Right cardiac atrium (tissue), 5 donors: ENCODE data around the gene PPFIA3. TPM values are rescaled to one million over a fixed set of nuclear protein-coding genes. Genes with fewer than 3 reads are reported as not detected.

Experiments used
- polyA plus RNA-seq: library from polyadenylated mRNA; stranded (reverse); fragments of 200-250 nt; gene quantifications from one replicate; pipeline ENCODE4 v1.2.3, GENCODE V29; 2013
- total RNA-seq, 4 donors: library from RNA; stranded (reverse); fragmentation: NEBNext Ultra II Directional; extraction: Animal tissue kit (Norgen Biotek cat#: 25700); gene quantifications; one replicate each; pipeline ENCODE4 v1.2.1, GENCODE V29; 2021
- donor health status: healthy with polysubstance abuse.
- donor health status: DM: no; HTN: yes; CAD: no.
- donor health status: DM: no; HTN: no; CAD: no.
- donor health status: DM: no; HTN: yes; CAD: no; lungs with severe emphysema.
- donor health status: DM: yes; HTN: yes; CAD: no.

Gene PPFIA3
- total and polyA plus RNA-seq, 5 donors: 9.5 to 13.2 (median 11.3) TPM

Other genes starting within 250 kb of the PPFIA3 start
- 10 to 100 TPM; 60.8 to 80.2 (median 70.9) TPM for gene PPP1R15A, start 247.1 kb upstream of the PPFIA3 start, total RNA-seq
- 156 TPM for gene PPP1R15A, start 247.1 kb upstream of the PPFIA3 start, polyA plus RNA-seq
- 1 to 10 TPM in 1 of 4 donors, under 1 TPM in 2, not detected in 1; 0.40 to 1.4 (median 0.46) TPM for gene TULP2, start 220.8 kb upstream of the PPFIA3 start, total RNA-seq
- gene TULP2, start 220.8 kb upstream of the PPFIA3 start, polyA plus RNA-seq: 0.07 TPM
- gene NUCB1, start 219.2 kb upstream of the PPFIA3 start, total RNA-seq: 100 to 1,000 TPM; 275 to 327 (median 307) TPM
- 213 TPM for gene NUCB1, start 219.2 kb upstream of the PPFIA3 start, polyA plus RNA-seq
- under 1 TPM in 1 of 4 donors, not detected in 3; 0.31 TPM for gene DHDH, start 185.8 kb upstream of the PPFIA3 start, total RNA-seq
- gene DHDH, start 185.8 kb upstream of the PPFIA3 start, polyA plus RNA-seq: not detected
- 10 to 100 TPM; 23.8 to 34.6 (median 30.4) TPM for gene BAX, start 164.7 kb upstream of the PPFIA3 start, total RNA-seq
- 24.4 TPM for gene BAX, start 164.7 kb upstream of the PPFIA3 start, polyA plus RNA-seq
- 1,000 to 10,000 TPM; 1,459 to 1,840 (median 1,541) TPM for gene FTL, start 154.2 kb upstream of the PPFIA3 start, total RNA-seq
- gene FTL, start 154.2 kb upstream of the PPFIA3 start, polyA plus RNA-seq: 1,675 TPM
- gene GYS1, start 126.2 kb upstream of the PPFIA3 start, total RNA-seq: 10 to 100 TPM; 62.7 to 95.9 (median 89.0) TPM
- gene GYS1, start 126.2 kb upstream of the PPFIA3 start, polyA plus RNA-seq: 61.4 TPM
- gene RUVBL2, start 125.7 kb upstream of the PPFIA3 start, total RNA-seq: 10 to 100 TPM; 39.4 to 47.3 (median 45.4) TPM
- 54.5 TPM for gene RUVBL2, start 125.7 kb upstream of the PPFIA3 start, polyA plus RNA-seq
- gene LHB, start 102.5 kb upstream of the PPFIA3 start, total RNA-seq: not detected
- gene LHB, start 102.5 kb upstream of the PPFIA3 start, polyA plus RNA-seq: not detected
- not detected for gene CGB3, start 95.2 kb upstream of the PPFIA3 start, total RNA-seq
- not detected for gene CGB3, start 95.2 kb upstream of the PPFIA3 start, polyA plus RNA-seq
- gene CGB2, start 87.7 kb upstream of the PPFIA3 start, total RNA-seq: not detected
- not detected for gene CGB2, start 87.7 kb upstream of the PPFIA3 start, polyA plus RNA-seq
- gene CGB1, start 82.6 kb upstream of the PPFIA3 start, total RNA-seq: not detected
- gene CGB1, start 82.6 kb upstream of the PPFIA3 start, polyA plus RNA-seq: not detected
- not detected for gene CGB5, start 75.7 kb upstream of the PPFIA3 start, total RNA-seq
- not detected for gene CGB5, start 75.7 kb upstream of the PPFIA3 start, polyA plus RNA-seq
- not detected for gene CGB8, start 70.4 kb upstream of the PPFIA3 start, total RNA-seq
- gene CGB8, start 70.4 kb upstream of the PPFIA3 start, polyA plus RNA-seq: not detected
- under 1 TPM in 1 of 4 donors, not detected in 3; 0.26 TPM for gene CGB7, start 61.8 kb upstream of the PPFIA3 start, total RNA-seq
- gene CGB7, start 61.8 kb upstream of the PPFIA3 start, polyA plus RNA-seq: 0.07 TPM
- under 1 TPM in 3 of 4 donors, not detected in 1; 0.37 to 0.53 (median 0.41) TPM for gene NTF4, start 54.7 kb upstream of the PPFIA3 start, total RNA-seq
- gene NTF4, start 54.7 kb upstream of the PPFIA3 start, polyA plus RNA-seq: 2.2 TPM
- gene KCNA7, start 46.8 kb upstream of the PPFIA3 start, total RNA-seq: 1 to 10 TPM; 1.2 to 1.5 (median 1.4) TPM
- gene KCNA7, start 46.8 kb upstream of the PPFIA3 start, polyA plus RNA-seq: 2.8 TPM
- gene SNRNP70, start 34.1 kb upstream of the PPFIA3 start, total RNA-seq: 100 to 1,000 TPM; 117 to 146 (median 132) TPM
- 144 TPM for gene SNRNP70, start 34.1 kb upstream of the PPFIA3 start, polyA plus RNA-seq
- gene LIN7B, start 5.2 kb upstream of the PPFIA3 start, total RNA-seq: 10 to 100 TPM; 18.0 to 23.6 (median 19.7) TPM
- 33.4 TPM for gene LIN7B, start 5.2 kb upstream of the PPFIA3 start, polyA plus RNA-seq
- gene C19orf73, start 401 bp upstream of the PPFIA3 start, total RNA-seq: 1 to 10 TPM; 1.2 to 2.1 (median 1.7) TPM
- gene C19orf73, start 401 bp upstream of the PPFIA3 start, polyA plus RNA-seq: 3.3 TPM
- gene HRC, start 35.9 kb downstream of the PPFIA3 start, total RNA-seq: 100 to 1,000 TPM; 505 to 682 (median 577) TPM
- 712 TPM for gene HRC, start 35.9 kb downstream of the PPFIA3 start, polyA plus RNA-seq
- gene TRPM4, start 38.2 kb downstream of the PPFIA3 start, total RNA-seq: 10 to 100 TPM; 28.3 to 36.4 (median 33.6) TPM
- gene TRPM4, start 38.2 kb downstream of the PPFIA3 start, polyA plus RNA-seq: 32.5 TPM
- gene SLC6A16, start 205.6 kb downstream of the PPFIA3 start, total RNA-seq: 1 to 10 TPM; 1.3 to 2.1 (median 1.9) TPM
- gene SLC6A16, start 205.6 kb downstream of the PPFIA3 start, polyA plus RNA-seq: 1.2 TPM
- 1 to 10 TPM; 3.8 to 8.0 (median 6.5) TPM for gene CD37, start 215.9 kb downstream of the PPFIA3 start, total RNA-seq
- gene CD37, start 215.9 kb downstream of the PPFIA3 start, polyA plus RNA-seq: 2.3 TPM
- 10 to 100 TPM; 46.4 to 53.5 (median 53.2) TPM for gene TEAD2, start 242.9 kb downstream of the PPFIA3 start, total RNA-seq
- 48.0 TPM for gene TEAD2, start 242.9 kb downstream of the PPFIA3 start, polyA plus RNA-seq
- gene DKKL1, start 244.3 kb downstream of the PPFIA3 start, total RNA-seq: under 1 TPM in 2 of 4 donors, not detected in 2; 0.59 to 0.71 TPM
- gene DKKL1, start 244.3 kb downstream of the PPFIA3 start, polyA plus RNA-seq: 0.50 TPM